HG02610 (cell line): ENCODE data around the gene GPR55.

Experiments
- ATAC-seq: cut with Tn5 transposase; IDR thresholded peaks from one replicate; pipeline ENCODE4 v1.9.1; 2021; ENCODE audit warnings: mild to moderate bottlenecking, moderate library complexity; ENCODE audit not compliant: unreplicated experiment

GPR55 gene

DNA sequence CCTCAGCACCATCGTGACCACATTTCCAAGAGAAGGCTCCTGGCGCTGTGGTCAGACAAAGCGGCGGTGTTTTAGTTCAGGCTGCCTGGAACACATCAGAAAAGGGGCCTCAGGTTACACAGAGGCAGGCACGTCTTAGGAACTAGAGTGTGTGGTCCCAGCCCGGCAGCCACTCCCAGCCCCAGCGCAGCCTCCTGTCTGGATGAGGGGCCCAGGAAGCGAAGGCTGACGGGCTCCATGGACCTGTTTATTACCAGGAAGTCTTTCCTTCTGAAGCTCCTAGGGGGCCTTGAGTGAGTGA lies 10.0 kb upstream of the GPR55 start:
- ATAC-seq: no peak

DNA sequence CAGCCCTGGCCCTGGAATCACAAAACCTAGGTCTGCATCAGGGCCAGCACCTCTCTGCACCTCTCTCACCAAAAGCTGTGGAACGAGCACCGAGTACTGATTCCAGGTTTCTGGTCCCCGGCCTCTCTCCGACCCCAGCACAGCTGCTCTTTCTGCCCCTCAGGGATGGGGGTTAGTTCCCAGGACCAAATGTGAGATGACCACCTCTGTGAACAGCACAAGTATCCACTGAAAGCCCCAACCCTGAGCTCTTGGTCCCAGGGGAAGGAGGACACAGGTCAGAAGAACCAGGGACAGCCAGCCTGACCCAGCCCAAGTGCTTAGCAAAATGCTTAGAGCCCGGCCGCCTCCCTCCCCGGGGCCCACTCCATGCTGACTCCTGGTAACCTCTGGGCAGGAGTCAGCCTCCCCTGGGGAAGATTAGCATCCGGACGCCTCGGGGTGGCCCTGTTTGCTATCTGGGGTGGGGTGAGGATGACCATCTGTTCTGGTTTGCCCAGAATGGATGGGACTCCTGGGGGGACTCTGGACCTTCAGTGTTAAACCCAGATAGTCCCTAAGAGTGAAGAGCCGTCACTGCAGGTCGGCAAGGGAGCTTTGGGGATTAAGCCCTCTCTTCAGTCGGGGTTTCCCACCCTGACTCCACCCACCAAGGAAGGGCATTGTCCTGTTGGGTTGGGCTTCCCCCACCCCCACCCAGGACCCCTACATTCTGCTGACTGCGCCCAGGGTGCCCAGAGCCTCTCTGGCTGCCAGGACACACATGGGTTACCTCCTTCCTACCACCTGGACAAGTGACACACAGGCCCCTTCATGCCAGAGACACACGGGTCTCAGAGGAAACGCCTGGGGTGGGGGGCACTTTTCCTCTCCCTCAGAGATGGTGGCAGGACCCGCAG lies 9.4 kb upstream of the GPR55 start:
- no peak for ATAC-seq

DNA sequence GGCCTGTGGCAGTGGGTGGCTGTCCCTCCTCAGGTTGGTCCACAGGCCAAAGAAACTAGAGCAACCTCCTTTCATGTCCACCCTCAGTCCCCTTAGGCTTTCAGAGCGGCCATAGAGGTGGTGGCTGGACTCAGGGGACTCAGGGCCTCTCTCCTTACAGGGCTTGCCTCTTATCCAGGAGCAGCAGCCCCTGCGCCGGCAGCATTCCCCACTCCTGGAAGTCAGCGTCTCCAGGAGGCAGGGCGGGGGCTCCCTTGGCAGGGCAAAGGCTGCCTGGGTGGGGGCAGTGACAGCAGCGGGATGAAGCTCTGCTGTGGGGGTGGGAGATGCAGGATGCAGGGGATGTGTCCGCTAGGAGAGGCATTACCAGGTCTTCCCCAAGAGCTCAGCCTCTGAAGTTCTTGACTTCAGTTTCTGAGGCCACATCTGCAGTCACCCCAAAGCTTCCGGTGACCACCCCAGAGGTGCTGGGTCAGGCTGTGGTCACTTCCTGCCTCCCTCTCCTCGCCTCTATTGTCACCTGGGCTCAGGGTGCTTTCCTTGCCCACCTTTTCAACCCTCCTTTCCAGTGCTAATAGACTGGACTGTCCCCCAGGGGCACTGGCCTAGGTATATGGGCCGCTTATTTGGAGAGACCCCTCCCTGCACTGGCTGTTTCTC lies 8.6 kb upstream of the GPR55 start:
- ATAC-seq: no peak

DNA sequence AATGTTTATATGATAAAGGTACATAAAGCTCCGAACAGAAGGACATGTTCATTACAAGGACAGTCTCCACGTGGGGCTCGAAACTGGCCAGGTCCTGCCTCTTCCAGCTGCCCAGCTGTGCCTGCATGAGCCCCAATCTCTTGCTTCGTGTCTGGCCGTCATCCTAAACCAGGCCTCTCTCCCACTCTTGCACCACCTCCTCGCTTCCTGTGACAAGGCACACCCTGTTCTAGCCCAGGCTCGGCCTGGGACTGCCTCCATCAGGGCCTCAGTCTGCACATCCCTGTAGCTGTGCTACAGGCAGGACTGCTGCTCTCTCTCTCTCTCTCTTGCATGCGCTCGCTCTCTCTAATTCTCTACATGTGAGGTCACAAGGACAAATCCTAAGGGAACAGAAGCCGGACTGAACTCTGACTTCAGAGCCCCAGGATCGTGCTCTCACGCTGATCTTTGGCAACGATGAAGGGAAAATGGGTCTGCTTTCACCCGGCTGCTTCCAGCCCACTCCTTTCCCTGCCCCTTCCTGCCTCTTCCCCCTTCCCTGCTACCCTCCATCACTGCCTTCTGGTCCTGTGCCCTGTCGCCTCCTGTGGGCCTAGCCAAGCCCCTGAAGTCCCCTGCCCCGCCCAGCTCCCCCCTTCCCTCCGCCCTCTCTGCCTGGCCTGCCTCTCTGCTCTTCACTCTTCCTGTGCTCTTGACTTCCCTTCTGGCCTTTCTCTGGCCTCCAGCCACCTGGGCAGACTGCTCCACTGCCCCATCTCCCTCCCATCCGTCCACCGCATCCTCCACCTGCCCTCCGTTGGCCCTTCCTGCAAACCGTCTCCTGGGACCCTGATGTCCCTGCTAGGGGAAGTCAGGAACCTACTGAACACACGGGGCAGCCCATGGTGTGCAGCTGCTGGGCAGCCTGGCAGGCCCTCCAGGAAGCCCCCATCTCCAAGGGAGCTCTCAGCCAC lies 7.8 kb upstream of the GPR55 start:
- no peak for ATAC-seq

DNA sequence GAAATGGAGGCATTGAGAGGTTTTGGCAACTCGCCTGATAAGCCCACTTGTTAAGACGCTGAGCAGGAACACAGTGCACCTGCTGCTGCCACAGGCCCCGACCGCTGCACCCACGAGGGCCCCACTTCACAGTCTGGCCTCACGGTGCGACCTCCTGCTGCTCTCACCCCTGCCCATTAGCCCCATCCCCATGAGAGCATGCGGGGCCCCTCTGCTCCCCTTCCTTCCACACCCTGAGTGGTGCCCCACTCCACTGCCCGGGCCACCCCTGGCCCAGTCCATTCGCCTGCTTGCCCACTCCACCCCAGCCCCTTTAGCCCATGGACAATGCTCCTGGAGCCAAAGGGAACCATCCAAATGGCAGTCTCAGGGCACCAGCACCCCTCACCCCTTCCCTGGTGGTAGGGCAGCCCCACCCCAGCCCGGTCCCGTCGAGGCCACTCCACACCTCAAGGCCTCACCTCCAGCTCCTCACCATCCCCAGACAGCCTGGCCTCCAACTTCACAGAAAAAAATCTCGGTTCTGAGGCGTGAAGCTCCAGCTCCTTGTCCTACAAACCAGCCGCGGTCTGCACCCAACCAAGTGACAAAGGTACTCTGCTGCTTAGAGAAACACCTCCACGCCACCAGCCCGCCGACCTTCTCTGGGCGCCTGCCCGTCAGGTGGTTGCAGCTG lies 6.7 kb upstream of the GPR55 start:
- ATAC-seq: no peak

DNA sequence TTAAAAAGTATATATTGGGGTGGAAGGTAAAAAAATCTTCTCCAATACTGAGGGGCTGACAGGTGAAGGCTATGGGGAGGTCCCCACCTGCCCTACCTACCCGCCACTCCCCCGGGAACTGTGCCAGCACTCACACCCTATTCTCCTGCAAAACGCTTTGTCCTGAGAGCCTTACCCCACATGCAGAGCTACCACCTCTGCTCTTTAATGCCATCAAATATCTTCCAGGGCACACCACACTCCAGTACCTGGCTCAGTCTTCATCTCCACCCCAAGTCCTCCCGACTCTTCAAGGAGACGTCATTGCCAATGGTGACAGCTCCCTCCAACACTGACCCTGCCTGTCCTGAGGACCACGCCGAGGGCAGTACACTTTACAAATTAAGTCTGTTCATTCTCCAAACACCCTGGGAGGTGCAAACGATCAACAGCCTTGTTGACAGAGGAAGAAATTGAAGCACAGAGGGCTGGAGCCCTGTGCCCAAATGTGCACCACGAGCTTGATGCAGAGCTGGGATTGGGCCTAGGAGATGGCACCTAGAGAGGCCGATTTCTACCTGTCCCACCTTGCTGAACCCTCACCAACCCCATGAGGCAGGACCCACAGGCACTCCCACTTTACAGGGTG lies 6.0 kb upstream of the GPR55 start:
- no peak for ATAC-seq

DNA sequence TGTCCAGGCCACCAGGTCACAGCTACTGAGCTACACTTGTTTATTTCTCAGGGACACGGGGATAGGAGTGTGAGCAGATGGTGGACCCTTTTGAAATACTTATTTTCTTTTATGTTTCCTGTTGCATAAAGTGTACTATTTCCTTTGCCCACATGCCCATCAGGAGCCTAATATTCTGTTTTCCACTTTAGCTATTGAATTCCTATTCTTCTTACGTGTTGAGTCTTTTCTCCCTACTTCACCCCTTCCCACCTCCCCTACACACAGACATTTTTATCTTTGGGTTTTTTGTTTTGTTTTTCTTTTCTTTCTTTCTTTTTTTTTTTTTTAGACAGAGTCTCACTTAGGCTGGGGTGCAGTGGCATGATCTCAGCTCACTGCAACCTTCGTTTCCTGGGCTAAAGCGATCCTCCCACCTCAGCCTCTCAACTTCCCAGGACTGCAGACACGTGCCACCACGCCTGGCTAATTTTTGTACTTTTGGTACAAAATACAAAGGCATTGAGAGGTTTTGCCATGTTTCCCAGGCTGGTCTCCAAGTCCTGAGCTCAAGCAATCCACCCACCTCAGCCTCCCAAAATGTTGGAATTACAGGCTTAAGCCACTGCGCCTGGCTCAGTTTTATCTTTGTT lies 5.2 kb upstream of the GPR55 start:
- no peak for ATAC-seq

DNA sequence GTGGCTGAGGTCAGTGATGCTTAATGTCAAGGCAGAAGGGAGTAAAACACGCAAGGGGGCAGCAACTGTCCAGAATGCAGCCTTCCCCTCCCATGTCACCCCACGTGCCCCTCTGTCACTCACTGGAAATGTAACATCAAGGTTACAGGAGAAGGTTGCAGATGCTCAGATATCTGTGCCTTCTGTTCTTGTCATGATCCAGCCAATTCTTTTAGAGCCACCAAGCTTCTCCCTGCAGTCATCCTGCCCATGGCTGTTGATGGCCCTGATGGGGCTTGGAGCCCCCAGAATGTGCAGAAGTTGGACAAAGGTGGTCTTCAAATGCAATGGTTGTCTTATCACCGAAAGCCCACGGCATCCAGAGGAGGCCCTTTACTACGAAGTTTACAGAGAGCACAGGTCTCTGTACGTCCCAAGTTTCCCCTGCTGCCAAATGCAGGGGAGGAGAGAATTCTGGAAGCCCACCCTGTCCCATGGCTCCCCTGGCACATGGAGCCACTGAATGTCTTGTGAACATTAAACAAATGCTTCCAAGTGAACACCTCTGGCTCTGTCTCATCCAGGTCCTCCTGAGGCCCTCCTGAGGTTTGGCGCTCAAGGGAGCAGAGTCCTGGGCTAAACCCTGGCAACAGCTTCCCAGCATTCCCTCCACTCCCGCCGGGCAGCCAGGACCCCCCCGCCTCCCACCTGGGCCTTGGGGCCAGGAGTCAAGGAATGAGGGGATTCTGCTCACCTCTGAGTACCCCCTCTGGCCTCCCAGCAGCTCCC lies 4.5 kb upstream of the GPR55 start:
- ATAC-seq: no peak

DNA sequence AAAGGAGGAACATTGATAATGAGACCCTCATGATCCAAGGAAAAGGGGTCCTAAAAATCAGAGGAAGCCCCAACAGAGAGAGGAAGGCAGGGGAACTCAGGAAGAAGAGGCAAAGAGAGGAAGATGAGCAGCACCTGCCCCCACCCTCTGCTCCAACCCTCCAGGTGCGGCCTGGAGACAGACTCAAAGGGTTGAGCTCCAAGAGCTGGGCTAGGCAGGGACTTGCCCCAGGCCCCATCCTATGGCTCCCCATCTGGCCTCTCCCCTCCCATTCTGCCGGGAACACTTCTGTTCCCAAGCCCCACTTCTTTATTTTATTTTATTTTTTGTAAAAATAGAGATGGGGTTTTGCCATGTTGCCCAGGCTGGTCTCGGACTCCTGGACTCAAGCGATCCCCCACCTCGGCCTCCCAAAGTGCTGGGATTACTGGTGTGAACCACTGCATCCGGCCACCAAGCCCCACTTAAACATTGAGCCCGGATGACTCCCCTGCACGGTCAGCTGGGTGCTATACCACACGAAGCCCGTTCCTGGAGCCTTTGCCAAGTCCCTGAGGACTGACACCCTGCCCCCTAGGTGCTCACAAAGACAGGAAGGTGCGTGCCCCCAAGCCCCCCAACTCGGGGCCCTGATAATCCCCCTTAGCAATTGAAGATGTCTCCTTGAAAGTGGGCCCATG lies 3.8 kb upstream of the GPR55 start:
- no peak for ATAC-seq

DNA sequence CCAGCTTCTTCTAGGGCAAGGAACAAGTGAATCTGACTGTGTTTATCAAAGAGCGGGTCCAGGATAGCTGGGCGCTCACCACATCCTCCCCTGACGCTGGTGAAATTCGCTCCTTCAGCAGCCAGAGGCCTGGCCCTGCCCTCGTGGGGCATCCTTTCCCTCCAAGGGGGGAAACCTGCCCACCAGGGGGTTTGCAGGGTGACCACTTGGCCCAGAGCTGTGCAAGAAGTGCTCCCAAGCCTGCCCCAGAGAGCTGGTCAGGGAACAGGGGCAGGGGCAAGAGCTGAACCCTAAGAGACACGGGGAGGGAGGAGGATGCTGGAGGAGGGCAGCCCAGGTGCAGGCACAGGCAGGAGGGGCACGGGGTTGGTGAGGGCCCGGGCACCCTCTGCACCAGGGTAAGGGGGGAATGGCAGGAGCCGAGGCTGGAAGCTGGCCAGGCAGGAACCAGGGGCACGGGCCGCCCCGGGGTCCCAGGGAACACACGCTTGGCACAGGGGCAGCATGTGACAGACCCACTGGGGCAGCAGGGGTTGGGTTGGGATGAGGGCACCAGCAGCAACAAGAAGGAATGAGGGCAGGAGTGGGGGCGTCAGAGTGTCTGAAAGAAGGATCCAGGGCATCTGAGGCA lies 2.8 kb upstream of the GPR55 start:
- no peak for ATAC-seq

DNA sequence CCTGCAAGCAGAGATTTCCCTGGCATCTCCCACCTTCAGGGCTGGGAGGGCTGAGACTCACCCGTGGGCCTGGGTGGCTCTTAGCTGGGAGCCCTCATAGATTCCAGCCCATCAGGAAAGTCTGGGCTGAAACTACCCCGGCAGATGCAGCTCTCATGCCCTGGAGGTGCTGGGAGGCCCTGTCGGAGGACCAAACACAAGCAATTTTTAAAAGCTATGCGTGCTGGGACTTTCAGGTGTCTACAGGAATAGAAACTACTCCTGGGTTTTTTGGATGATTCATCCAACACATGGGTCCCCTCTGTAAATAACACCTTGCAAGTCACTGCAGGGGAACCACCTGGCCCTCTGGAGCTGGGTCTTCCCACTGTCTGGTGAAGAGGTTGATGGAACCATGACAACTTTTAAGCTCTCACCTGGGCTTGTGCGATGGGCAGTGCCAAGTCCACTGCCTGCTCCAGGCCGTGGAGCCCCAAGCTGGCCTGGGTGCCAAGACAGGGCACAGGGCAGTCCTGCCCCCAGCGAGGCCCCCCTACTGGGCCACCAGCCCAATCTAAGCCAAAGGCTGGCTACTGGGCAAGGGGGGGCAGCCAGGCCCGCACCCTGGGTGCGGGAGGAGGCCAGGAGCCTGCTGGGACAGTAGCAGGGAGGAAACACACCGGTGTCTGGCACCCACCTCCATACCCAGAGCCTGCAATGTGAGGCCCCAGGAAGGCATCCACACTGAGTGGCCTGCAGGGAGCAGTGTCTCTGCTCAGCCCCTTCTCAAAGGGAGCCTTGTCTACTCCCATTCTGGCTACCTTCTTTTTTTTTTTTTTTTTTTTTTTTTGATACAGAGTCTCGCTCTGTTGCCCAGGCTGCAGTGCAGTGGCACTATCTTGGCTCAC lies 1.1 kb upstream of the GPR55 start:
- ATAC-seq: peak; percentile 61

DNA sequence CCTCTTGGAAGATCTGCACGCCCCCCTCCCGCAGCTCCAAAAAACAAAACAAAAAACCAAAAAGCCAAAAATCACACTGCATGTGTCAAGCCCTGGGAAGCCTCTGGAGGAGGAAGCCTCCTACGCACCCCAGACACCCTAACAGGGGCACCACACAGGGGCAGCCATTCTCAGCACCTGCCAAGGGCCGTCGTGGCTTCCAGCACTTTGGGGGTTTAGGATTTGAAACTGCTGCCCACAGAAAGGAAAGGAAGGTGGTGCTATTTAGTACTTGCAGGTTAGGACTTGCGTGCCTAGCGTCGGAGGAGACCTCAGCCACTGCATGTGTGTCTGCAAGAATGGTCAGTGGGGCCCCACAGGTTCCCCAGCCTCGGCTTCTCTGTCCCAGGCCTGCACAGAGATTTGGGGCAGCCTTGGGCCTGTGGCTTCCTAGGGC lies 419 bp upstream of the GPR55 start:
- ATAC-seq: peak; percentile 14

DNA sequence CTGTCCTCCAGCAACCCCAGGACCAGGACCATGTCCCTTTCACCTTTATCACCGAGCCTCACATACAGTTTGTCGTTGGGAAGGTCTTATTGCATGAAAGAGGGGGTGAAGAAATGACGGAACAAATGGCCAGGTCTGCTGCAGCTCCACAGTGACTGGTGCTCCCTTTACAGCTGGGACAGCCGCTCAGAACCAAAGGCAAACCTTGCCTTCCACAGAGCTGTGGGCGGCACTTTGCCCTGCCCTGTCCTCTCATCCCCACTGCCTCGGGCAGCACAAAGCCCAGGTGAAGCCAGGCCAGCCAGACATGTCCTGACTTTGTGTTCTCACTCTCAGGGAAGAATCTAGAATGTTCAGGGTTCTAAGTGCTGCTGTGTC lies 961 bp downstream of the GPR55 start:
- no peak for ATAC-seq

DNA sequence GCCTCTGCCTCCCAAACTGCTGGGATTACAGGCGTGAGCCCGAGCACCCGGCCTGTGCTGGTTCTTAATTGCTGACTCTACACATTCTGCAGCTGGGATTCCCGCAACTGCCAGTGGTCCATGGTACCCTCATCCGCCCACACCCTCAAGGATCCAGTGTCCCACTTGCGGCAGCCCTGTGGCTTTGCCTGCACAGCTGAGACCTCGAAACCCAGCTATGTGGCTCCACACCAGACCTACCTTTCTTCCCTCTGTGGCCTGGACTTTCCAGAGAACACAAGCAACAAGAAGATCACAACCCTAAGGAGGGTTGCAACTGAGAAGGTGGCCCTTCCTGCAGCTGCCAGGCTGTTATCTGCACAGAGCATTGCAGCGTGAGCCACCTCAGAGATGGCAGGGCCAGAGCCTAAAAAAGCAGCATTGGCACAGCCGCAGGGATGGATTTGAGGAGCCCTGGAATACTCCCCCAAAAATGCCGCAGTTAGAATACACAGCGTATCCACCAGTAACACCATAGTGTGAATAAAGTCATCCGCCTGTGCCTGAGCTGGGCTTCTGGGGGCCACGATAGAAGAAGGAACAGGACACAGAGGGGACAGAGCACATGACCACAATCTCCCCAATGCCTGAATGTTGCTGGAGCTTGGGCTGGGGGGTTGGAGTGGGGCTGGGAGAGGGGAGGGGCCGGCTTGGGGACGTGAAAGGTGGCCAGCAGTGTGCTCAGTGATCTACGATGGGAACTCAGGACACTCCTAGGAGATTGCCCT lies 1.9 kb downstream of the GPR55 start:
- ATAC-seq: no peak

DNA sequence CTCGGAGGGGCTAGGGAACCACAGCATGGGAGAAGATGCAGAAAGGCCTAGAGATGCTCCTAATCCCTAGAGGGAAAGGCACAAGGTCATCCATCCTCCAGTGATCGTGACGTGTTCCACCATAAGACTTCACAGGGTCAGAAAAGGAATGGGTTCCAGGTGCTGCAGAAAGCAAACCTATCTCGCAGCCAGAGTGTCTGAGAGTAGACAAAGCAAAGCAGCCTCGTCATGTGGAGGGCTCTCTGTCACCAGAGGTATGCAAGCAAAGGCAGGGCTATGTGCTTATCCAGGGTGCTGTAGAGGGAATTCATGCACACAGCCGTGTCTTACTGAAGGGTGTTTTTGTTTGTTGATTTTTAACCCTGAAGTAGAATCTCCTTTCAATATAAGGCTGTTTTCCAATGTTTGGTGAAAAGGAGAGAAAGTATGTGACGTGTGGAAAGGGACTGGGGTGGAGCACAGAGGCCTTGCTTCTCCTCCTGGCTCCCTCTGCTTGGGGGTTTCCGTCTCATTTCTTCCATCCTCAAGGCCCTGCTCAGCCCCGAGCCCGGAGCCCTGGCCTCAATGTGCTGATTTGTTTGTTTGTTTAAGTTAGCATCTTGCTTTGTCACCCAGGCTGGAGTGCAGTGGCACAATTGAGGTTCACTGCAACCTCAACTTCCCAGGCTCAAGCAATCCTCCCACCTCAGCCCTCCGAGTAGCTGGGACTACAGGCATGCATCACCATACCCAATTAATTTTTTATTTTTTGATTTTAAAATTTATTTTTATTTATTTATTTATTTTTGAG lies 3.0 kb downstream of the GPR55 start:
- ATAC-seq: no peak

DNA sequence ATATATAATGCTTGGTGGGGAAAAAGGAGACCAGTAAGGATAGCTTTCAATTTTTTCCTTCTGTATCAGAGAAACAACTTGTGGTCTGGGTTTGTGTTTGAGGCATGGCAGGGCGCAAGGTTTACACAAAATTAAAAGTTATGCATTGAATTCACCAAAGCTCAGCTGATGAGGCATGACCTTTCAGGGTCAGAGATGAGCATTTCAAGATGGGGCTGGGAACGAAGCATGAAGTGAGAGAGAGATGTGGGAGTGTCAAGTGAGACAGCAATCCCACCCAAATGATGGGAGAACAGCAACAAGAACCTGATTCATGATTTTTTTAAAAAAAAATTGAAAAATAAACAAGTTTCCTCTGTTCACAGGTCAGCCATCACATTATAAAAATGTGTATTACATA lies 4.9 kb downstream of the GPR55 start:
- ATAC-seq: no peak
